Activated CD8-positive, alpha-beta T cell treated with anti-CD3 and anti-CD28 coated beads for 36 hours (primary cell): Measurements from ENCODE around the gene AIFM3. TPM values are rescaled to one million over a fixed set of nuclear protein-coding genes. Genes with fewer than 3 reads are reported as not detected.

Experiments used
- ATAC-seq: fragments of 200-7000 bp; cut with Tn5 transposase; one replicate; pipeline ENCODE4 v1.10.0; 2021; ENCODE audit warnings: mild to moderate bottlenecking, moderate library complexity
- CTCF ChIA-PET: fragments of 350-600 bp; sonication (Branson Sonifier 250); formaldehyde crosslinking; loops from one replicate; lab custom pipeline; 2021; ENCODE audit warnings: antibody characterized with exemption; lab: Charles Lee
- POLR2A ChIA-PET: fragments of 350-600 bp; sonication (Branson Sonifier 250); formaldehyde crosslinking; loops from one replicate; lab custom pipeline; 2021; ENCODE audit warnings: antibody characterized with exemption; lab: Charles Lee
- DNase-seq: peaks from one replicate; pipeline ENCODE4 v3.0.0-alpha.2; 2020
- H3K27ac Mint-ChIP-seq: one replicate; pipeline ENCODE4 v1.8.0; 2021; ENCODE audit warnings: mild to moderate bottlenecking, mixed read lengths
- H3K27me3 Mint-ChIP-seq: one replicate; pipeline ENCODE4 v1.8.0; 2021; ENCODE audit warnings: mixed read lengths
- H3K36me3 Mint-ChIP-seq: one replicate; pipeline ENCODE4 v1.8.0; 2021; ENCODE audit warnings: low read depth, mixed read lengths
- H3K4me1 Mint-ChIP-seq: one replicate; pipeline ENCODE4 v1.8.0; 2021; ENCODE audit warnings: low read depth, mixed read lengths
- H3K4me3 Mint-ChIP-seq: one replicate; pipeline ENCODE4 v1.8.0; 2021; ENCODE audit warnings: mild to moderate bottlenecking, moderate library complexity, mixed read lengths
- H3K9me3 Mint-ChIP-seq: one replicate; pipeline ENCODE4 v1.8.0; 2021; ENCODE audit warnings: mixed read lengths
- intact Hi-C: fragments of 100-400 bp; cut with micrococcal nuclease; formaldehyde crosslinking; loops from one replicate; pipeline ENCODE4 v1.10.0; 2022
- total RNA-seq, 2 experiments: library from RNA; stranded (reverse); gene quantifications; one replicate each; pipeline ENCODE4 v1.2.3, GENCODE V29; 2021
- TF ChIP-seq, protein P1 (sequence below): fragments of 200-600 bp; IDR thresholded peaks from one replicate; pipeline ENCODE4 v1.8.0; 2022; ENCODE audit warnings: antibody characterized with exemption, mild to moderate bottlenecking

Gene AIFM3
- total RNA-seq, 2 experiments from 2014 or later = 0.25 to 0.40 TPM

DNA sequence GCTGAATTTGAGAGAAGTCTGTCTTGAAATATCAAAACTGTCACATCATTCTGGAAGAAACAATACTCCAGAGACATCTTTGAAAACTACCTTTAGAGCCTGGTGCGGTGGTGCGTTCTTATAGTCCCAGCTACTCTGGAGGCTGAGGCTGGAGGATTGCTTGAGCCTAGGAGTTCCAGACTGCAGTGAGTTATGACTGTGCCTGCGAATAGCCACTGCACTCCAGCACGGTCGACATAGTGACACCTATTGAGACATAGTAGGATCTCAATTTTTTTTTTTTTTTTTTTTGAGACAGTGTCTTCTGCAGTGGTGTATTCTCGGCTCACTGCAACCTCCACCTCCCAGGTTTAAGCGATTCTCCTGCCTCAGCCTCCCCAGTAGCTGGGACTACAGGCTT lies 11.5 kb upstream of the AIFM3 start:
- Mint-ChIP-seq H3K4me1 (peaks cover 11% of the 10 kb centered on the region), H3K36me3 (peaks cover 10% of the 10 kb centered on the region), H3K27ac (no peak overlapping the region), H3K27me3 (peaks cover 19% of the 10 kb centered on the region), H3K4me3 (no peak overlapping the region), H3K9me3 (no peaks in the 10 kb centered on the region)
- TF ChIP-seq, protein P1, sequence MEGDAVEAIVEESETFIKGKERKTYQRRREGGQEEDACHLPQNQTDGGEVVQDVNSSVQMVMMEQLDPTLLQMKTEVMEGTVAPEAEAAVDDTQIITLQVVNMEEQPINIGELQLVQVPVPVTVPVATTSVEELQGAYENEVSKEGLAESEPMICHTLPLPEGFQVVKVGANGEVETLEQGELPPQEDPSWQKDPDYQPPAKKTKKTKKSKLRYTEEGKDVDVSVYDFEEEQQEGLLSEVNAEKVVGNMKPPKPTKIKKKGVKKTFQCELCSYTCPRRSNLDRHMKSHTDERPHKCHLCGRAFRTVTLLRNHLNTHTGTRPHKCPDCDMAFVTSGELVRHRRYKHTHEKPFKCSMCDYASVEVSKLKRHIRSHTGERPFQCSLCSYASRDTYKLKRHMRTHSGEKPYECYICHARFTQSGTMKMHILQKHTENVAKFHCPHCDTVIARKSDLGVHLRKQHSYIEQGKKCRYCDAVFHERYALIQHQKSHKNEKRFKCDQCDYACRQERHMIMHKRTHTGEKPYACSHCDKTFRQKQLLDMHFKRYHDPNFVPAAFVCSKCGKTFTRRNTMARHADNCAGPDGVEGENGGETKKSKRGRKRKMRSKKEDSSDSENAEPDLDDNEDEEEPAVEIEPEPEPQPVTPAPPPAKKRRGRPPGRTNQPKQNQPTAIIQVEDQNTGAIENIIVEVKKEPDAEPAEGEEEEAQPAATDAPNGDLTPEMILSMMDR = no peak
- POLR2A ChIA-PET = interaction anchor here (0.9 kb wide), 1 partner anchor 36 kb away, joined by 3 read pairs; no protein-coding TSS in a partner anchor
- intact Hi-C loops = no loop called here
- CTCF ChIA-PET = interaction anchor here (2.3 kb wide), 1 partner anchor 69 kb away, joined by 5 read pairs; no protein-coding TSS in a partner anchor
- DNase-seq (no peak), ATAC-seq (no peak)

DNA sequence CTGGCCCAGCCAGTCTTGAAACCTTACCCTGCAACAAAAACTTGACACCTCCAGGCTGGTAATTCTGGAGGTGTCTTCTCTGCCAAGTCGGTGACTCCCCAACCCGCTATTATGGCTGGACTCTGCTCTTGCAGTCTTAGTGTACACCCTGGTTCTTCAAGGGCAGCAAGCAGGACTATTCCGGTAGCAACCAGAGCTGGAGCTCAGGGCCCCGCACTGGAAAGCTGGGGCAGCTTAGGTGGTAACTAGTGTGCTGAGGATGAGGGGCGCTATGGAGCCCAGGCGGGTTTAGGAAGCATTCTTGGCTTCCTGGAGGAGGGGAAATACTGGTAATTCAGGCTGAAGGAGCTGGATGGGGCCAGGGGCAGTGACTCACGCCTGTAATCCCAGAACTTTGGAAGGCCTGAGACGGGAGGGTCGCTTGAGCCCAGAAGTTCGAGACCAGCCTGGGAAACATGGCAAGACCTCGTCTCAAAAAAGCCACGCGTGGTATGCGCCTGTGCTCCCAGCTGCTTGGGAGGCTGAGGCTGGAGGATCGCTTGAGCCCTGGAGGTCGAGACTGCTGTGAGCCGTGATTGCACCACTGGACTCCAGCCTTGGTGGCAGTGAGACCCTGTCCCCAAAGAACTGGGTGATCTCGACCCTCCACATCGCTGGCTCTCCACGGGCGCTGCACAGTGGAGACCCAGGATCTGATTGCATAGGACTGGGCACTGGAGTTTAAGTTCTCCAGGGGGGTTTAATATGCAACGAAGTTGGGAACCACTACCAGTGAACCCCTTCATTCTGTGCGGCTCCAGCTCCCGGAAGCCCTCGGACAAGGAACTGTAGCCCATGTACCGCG lies 10.6 kb upstream of the AIFM3 start:
- ChIA-PET POLR2A (interaction anchor here (0.7 to 0.9 kb wide), 2 partner anchors 35 to 43 kb away, joined by 3 read pairs; no protein-coding TSS in a partner anchor), CTCF (interaction anchor here (1.4 to 2.3 kb wide), 2 partner anchors 70 to 146 kb away, joined by 4 to 5 read pairs; no protein-coding TSS in a partner anchor)
- no peak overlapping the region for H3K27ac Mint-ChIP-seq
- ATAC-seq = no peak
- H3K36me3 Mint-ChIP-seq = peaks cover 10% of the 10 kb centered on the region
- DNase-seq = no peak
- peaks cover 12% of the 10 kb centered on the region for H3K4me1 Mint-ChIP-seq
- TF ChIP-seq, protein P1 = no peak
- H3K4me3 Mint-ChIP-seq = peak overlapping the region; percentile 26
- peaks cover 19% of the 10 kb centered on the region for H3K27me3 Mint-ChIP-seq
- intact Hi-C loops = no loop called here
- H3K9me3 Mint-ChIP-seq = no peaks in the 10 kb centered on the region

DNA sequence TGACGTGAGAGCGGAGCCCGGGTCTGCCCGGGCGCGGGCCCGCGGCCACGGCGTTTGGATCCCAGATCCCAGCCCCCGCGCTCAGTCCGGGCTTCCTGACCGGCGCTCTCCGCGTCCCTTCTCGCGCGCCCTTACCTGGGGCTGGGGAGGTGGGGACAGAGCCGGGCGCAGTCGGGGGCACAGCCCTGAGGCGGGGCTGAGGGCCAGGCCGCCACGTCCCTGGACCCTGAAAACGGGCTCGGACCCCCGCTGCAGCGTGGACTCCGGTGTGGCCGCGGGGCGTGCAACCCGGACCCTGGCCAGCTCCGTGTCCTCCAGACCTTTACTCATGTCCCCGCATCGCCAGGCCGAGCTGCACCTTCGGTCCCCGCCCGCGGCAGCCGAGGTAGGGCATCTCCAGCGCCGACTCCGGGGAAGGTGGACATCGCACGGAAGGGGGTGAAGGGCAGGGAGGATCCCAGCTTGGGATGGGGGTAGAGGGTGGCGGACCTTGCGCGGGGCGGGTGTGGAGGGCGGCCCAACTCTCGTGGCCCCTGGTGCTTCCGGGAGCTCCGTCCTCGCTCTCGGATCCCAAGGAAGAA lies 9.9 kb upstream of the AIFM3 start:
- ChIA-PET POLR2A (interaction anchor here (0.7 to 1.1 kb wide), 2 partner anchors 25 to 42 kb away, joined by 3 to 4 read pairs; partner anchors contain the start of gene LZTR1), CTCF (interaction anchor here (1.4 kb wide), 1 partner anchor 146 kb away, joined by 4 read pairs; no protein-coding TSS in a partner anchor)
- Mint-ChIP-seq H3K27me3 (peaks cover 19% of the 10 kb centered on the region), H3K9me3 (no peaks in the 10 kb centered on the region), H3K27ac (no peak overlapping the region), H3K4me1 (peaks cover 16% of the 10 kb centered on the region), H3K36me3 (peaks cover 9% of the 10 kb centered on the region), H3K4me3 (peak overlapping the region; percentile 41)
- intact Hi-C loops = no loop called here
- DNase-seq (no peak), ATAC-seq (no peak)
- TF ChIP-seq, protein P1 = no peak

DNA sequence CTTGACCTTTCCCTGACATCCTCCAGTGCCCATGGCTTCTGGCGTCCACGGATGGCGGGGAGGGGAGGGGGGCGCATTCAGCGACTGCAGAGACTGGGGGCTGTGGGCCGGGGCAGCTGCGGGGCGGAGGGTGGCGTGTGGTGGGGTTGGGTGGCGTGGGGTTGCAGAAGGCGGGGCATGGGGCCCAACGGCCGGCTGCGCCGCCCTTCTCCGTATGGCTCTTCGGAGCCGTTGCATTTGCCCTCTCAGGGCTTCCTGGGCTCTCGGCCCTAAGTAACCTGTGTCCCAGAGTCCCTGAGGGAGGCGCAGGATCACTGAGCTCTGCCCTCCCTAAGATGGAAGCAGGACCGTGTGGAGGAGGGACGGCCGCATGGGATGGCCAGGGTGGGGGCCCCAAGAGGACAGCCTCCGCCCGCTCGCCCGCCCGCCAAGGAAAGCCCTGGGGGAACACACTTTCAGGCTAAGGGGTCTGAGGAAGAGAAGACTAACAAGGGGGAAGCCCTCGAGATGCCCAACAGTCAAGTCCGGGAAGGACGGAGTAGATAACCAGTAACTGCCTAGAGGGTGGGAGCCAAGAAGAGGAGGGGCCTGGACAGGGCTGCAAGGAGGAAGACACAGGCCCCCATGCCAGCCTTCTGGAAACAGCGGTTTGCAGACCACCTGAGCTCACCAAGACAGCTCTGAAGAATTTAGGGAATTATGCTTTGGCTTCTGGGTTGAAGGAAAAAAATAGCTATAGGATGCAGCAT lies 9.2 kb upstream of the AIFM3 start:
- H3K9me3 Mint-ChIP-seq = no peaks in the 10 kb centered on the region
- ChIA-PET CTCF (interaction anchor here (0.9 to 1.4 kb wide), 6 partner anchors 21 to 154 kb away, joined by 3 to 4 read pairs (median 3); partner anchors contain the start of gene THAP7), POLR2A (interaction anchor here (0.5 to 1.1 kb wide), 2 partner anchors 24 to 56 kb away, joined by 4 to 5 read pairs; partner anchors contain the start of gene LZTR1)
- DNase-seq (no peak), ATAC-seq (peak; percentile 25)
- H3K36me3 Mint-ChIP-seq = peaks cover 9% of the 10 kb centered on the region
- H3K4me3 Mint-ChIP-seq = peak overlapping the region; percentile 41
- no peak overlapping the region for H3K27ac Mint-ChIP-seq
- TF ChIP-seq, protein P1 = no peak
- peaks cover 16% of the 10 kb centered on the region for H3K4me1 Mint-ChIP-seq
- peaks cover 19% of the 10 kb centered on the region for H3K27me3 Mint-ChIP-seq
- intact Hi-C loops = no loop called here
